Activated CD4-positive, alpha-beta T cell treated with anti-CD3 and anti-CD28 coated beads, Interleukin-2, amount 10 ng/mL, durations not matched to agents 7 days and 5 days (primary cell): ENCODE measurements around the gene TAF9B. TPM values are rescaled to one million over a fixed set of nuclear protein-coding genes. Genes with fewer than 3 reads are reported as not detected.
"Not testable (repeated sequence)": the region's sequence is repeated elsewhere in the genome, so short reads cannot be mapped to it uniquely, and the experiment has no call there.

Experiments
- CTCF ChIA-PET: fragments of 350-600 bp; sonication (Branson Sonifier 250); formaldehyde crosslinking; loops from one replicate; lab custom pipeline; 2021; ENCODE audit warnings: antibody characterized with exemption; lab: Charles Lee
- POLR2A ChIA-PET: fragments of 350-600 bp; sonication (Branson Sonifier 250); formaldehyde crosslinking; loops from one replicate; lab custom pipeline; 2021; ENCODE audit warnings: antibody characterized with exemption; lab: Charles Lee
- DNase-seq: peaks from one replicate; pipeline ENCODE4 v3.0.0-alpha.2; 2020
- H3K27ac Mint-ChIP-seq: one replicate; pipeline ENCODE4 v1.8.0; 2021; ENCODE audit warnings: mild to moderate bottlenecking, moderate library complexity, mixed read lengths
- H3K27me3 Mint-ChIP-seq: one replicate; pipeline ENCODE4 v1.8.0; 2021; ENCODE audit warnings: mixed read lengths
- H3K36me3 Mint-ChIP-seq: one replicate; pipeline ENCODE4 v1.8.0; 2021; ENCODE audit warnings: low read depth, mixed read lengths
- H3K4me1 Mint-ChIP-seq: one replicate; pipeline ENCODE4 v1.8.0; 2021; ENCODE audit warnings: mixed read lengths
- H3K4me3 Mint-ChIP-seq: one replicate; pipeline ENCODE4 v1.8.0; 2021; ENCODE audit warnings: mild to moderate bottlenecking, moderate library complexity, mixed read lengths
- H3K9me3 Mint-ChIP-seq: one replicate; pipeline ENCODE4 v1.8.0; 2021; ENCODE audit warnings: mixed read lengths
- total RNA-seq, 2 experiments: library from RNA; stranded (reverse); gene quantifications; one replicate each; pipeline ENCODE4 v1.2.3, GENCODE V29; 2021

TAF9B gene
- total RNA-seq, 2 experiments from 2014 or later, result 24.0 to 25.6 TPM

DNA sequence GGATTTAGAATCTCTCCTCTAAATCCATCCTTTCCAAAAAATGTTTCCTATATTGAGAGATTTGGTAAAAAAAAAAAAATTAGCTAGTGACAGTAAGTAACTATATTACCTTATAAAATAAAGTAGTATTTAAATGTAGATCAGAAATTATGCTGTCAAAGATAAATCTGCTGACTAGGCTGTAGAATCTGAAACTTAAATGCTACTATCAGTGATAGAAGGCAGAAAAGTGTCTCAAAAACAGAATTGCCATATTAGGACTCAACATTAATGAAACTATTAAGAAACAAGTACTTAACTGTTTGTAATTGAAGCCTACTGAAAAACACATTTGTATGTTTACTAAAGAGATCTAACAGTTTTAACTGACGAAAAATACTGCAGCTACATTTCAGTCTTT lies 8.3 kb downstream of the TAF9B start:
- CTCF ChIA-PET, result interaction anchor here (0.6 to 0.7 kb wide), 3 partner anchors 36 to 987 kb away, joined by 3 to 4 read pairs (median 3); no protein-coding TSS in a partner anchor
- Mint-ChIP-seq H3K27me3 (no peaks in the 10 kb centered on the region), H3K9me3 (no peaks in the 10 kb centered on the region), H3K4me3 (no peak overlapping the region), H3K27ac (no peak overlapping the region), H3K36me3 (peaks cover 29% of the 10 kb centered on the region), H3K4me1 (peaks cover 2% of the 10 kb centered on the region)
- DNase-seq, result no peak
- POLR2A ChIA-PET, result no interaction called here

DNA sequence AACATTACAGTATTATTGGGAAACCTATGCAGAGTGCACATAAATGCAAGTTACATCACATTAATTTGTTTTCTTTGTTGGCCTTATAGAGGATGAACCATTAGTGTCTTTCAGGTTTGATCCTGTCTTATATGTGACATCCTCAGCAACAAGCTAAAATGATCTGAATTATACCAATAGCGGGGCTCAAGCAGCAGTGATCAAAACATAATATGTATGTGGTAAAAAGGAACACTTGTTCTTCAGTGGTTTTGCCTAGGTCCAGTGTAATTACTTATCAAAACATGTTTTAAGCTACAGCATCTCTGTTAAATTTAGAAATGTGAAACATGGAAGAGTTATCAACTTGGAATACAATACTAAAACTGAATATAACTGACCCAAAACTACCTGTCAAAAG lies 9.1 kb downstream of the TAF9B start:
- POLR2A ChIA-PET, result no interaction called here
- peaks cover 4% of the 10 kb centered on the region for H3K4me1 Mint-ChIP-seq
- CTCF ChIA-PET, result interaction anchor here (0.7 kb wide), 1 partner anchor 36 kb away, joined by 3 read pairs; no protein-coding TSS in a partner anchor
- H3K27me3 Mint-ChIP-seq, result no peaks in the 10 kb centered on the region
- no peaks in the 10 kb centered on the region for H3K9me3 Mint-ChIP-seq
- no peak for DNase-seq
- H3K27ac Mint-ChIP-seq, result no peak overlapping the region
- H3K4me3 Mint-ChIP-seq, result no peak overlapping the region
- H3K36me3 Mint-ChIP-seq, result peaks cover 30% of the 10 kb centered on the region

DNA sequence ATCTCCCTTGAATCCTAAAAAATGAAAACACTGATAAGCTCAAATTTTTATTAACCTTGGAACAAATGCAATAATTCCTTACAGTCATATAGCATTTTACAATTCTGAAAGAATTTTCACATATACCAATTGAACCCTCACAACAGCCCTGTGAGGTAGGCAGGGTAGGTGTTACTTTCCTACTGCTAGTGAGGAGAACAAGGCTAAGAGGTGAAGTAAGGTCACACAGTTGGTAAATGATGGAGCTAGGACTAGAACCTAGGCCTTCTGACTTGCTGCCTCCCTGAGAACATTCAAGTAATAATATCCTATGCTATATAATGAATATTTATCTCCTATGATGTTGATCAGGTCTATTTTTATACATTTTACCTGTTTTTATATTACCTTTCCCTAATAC lies 9.7 kb downstream of the TAF9B start:
- no peak for DNase-seq
- H3K9me3 Mint-ChIP-seq, result no peaks in the 10 kb centered on the region
- H3K27me3 Mint-ChIP-seq, result no peaks in the 10 kb centered on the region
- H3K4me3 Mint-ChIP-seq, result no peak overlapping the region
- H3K27ac Mint-ChIP-seq, result no peak overlapping the region
- H3K36me3 Mint-ChIP-seq, result peaks cover 34% of the 10 kb centered on the region
- ChIA-PET CTCF (no interaction called here), POLR2A (no interaction called here)
- H3K4me1 Mint-ChIP-seq, result peaks cover 4% of the 10 kb centered on the region

DNA sequence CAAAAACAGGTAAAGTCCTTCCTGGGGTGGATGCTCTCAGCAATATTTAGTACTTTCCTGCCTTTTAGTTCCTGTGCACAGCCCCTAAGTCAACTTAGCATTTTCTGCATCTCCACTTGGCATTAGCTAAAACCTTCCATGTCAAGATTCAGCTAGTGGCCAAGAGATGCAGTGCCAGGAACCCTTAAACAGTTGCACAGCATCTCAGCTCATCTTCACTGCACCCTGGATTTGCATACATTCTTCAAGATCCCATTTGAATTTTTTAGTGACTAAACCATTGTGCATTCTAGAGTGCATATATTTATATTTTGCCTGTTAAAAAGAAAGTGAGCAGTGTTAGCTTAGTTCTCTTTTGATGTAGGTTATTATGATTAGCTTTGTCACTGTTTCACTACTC lies 13.7 kb downstream of the TAF9B start:
- H3K4me3 Mint-ChIP-seq, POLR2A ChIA-PET, H3K27ac Mint-ChIP-seq, H3K9me3 Mint-ChIP-seq, DNase-seq, H3K27me3 Mint-ChIP-seq: not testable (repeated sequence)
- Mint-ChIP-seq H3K36me3 (peaks cover 55% of the 10 kb centered on the region), H3K4me1 (peaks cover 19% of the 10 kb centered on the region)
- CTCF ChIA-PET, result interaction anchor here (0.7 to 4.5 kb wide), 3 partner anchors 10 to 679 kb away, joined by 3 to 22 read pairs (median 5); no protein-coding TSS in a partner anchor

DNA sequence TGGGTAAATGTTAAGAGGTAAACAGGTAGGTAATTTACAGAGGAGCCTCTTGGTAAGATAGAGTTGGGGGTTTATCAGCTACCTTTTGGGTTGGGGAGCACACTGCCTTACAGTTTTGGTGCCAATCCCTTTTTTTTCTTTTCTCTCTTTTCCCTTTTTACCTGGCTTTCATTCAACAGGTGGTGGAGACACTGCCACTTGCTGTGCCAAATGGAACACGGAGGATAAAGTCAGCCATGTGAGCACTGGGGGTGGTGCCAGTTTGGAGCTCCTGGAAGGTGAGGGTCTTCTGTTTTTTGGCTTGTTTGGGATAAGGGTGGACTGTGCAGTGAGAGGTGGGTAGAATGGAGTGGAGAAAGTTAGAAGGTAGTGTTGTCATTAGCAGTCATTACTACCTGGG lies 14.3 kb downstream of the TAF9B start:
- Mint-ChIP-seq H3K4me1 (peaks cover 19% of the 10 kb centered on the region), H3K27me3 (no peaks in the 10 kb centered on the region), H3K27ac (no peak overlapping the region), H3K4me3 (no peak overlapping the region), H3K36me3 (peaks cover 50% of the 10 kb centered on the region), H3K9me3 (no peaks in the 10 kb centered on the region)
- ChIA-PET POLR2A (interaction anchor here (0.6 kb wide), 1 partner anchor 11 kb away, joined by 10 read pairs; no protein-coding TSS in a partner anchor), CTCF (interaction anchor here (0.7 to 4.5 kb wide), 3 partner anchors 9 to 12 kb away, joined by 3 to 22 read pairs (median 3); no protein-coding TSS in a partner anchor)
- no peak for DNase-seq

DNA sequence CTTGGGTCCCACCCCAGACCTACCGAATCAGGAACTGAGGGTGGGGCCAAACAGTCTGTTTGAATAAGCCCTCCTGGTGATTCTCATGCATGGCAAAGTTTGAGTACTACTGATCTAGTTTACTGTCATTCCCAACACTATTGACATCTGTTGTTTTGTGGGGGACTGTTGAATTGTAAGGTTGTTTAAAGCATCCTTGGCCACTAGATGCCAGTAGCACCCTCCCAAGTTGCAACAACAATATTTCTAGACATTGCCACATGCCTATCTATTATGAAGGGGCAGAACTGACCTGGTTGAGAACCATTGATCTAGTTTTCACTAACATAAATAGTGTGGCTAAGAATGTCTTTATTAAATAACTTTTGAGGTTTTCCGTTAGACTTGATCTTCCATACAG lies 15.1 kb downstream of the TAF9B start:
- Mint-ChIP-seq H3K27me3 (no peaks in the 10 kb centered on the region), H3K36me3 (peaks cover 52% of the 10 kb centered on the region), H3K27ac (peak overlapping the region; percentile 13), H3K4me3 (no peak overlapping the region), H3K9me3 (no peaks in the 10 kb centered on the region), H3K4me1 (peaks cover 24% of the 10 kb centered on the region)
- DNase-seq, result peak; percentile 16
- ChIA-PET POLR2A (no interaction called here), CTCF (interaction anchor here (1.0 to 4.5 kb wide), 2 partner anchors 8 to 13 kb away, joined by 3 to 22 read pairs; no protein-coding TSS in a partner anchor)

DNA sequence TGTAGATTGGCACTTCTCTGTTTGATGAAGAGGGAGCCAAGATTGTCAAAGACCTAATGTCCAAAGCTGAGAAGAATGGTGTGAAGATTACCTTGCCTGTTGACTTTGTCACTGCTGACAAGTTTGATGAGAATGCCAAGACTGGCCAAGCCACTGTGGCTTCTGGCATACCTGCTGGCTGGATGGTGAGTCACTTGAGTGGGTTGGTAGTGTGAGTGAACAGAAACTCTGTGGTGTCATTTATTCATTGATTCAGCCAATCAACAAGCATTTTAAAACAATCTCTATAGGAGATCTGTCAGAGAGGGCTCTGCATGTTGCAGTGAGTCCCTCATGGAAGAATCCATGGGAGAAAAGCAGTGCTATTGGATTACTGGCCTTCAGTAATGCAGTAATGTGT lies 16.3 kb downstream of the TAF9B start:
- POLR2A ChIA-PET, result no interaction called here
- Mint-ChIP-seq H3K36me3 (peaks cover 54% of the 10 kb centered on the region), H3K9me3 (no peaks in the 10 kb centered on the region), H3K4me3 (no peak overlapping the region), H3K27ac (peak overlapping the region; percentile 25), H3K27me3 (no peaks in the 10 kb centered on the region), H3K4me1 (peaks cover 28% of the 10 kb centered on the region)
- CTCF ChIA-PET, result no interaction called here
- no peak for DNase-seq

DNA sequence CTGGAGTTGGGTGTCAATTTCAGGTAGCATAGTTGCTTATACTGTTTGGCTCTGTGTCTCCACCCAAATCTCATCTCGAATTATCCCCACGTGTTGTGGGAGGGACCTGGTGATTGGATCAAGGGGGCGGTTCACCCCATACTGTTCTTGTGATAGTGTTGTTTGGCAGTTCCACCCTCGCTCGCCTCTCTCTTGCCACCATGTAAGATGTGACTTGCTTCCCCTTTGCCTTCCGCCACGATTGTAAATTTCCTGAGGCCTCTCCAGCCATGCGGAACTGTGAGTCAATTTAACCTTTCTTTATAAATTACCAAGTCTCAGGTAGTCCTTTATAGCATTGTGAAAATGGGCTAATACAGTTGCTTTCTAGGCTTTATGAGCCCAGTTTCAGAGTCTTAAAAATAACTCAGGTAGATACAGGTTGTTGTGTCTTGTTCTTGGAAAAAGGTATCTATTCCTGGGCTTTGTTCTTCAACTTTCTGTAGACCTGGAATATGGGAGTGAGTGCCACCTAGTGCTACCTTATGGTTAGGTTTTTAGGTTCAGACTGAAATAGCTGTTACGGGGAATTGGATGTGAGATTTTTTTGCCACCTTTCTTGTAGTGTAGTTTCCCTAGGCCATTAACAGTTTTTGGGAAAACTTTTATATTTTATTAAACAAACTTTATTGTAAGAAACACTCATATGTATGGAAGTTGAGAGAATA lies 19.8 kb downstream of the TAF9B start:
- ChIA-PET CTCF (no interaction called here), POLR2A (no interaction called here)
- Mint-ChIP-seq H3K27ac (no peak overlapping the region), H3K4me3 (no peak overlapping the region), H3K9me3 (no peaks in the 10 kb centered on the region), H3K36me3 (peaks cover 65% of the 10 kb centered on the region), H3K27me3 (no peaks in the 10 kb centered on the region), H3K4me1 (peaks cover 58% of the 10 kb centered on the region)
- DNase-seq, result no peak

DNA sequence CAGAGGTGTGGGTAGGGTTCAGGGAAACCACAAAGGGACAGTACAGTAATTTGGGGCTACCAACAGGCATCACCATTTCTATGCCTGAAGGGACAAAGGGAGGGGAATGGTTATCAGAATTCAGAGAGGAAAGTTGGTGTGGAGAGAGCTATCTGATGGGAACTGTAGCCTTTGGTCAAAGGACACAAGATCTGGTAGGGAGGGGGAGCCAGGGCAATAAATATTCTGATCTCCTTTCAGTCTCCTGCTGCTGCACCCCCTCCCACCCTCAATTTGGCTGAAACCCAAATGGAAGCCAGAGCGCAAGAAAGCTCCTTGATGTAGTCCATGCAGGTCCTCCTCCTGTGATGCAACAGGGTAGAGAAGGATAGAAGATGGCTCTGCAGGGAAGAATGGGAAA lies 20.8 kb downstream of the TAF9B start:
- DNase-seq, result no peak
- H3K36me3 Mint-ChIP-seq, result peaks cover 62% of the 10 kb centered on the region
- POLR2A ChIA-PET, result no interaction called here
- peak overlapping the region; percentile 44 for H3K27ac Mint-ChIP-seq
- peaks cover 64% of the 10 kb centered on the region for H3K4me1 Mint-ChIP-seq
- CTCF ChIA-PET, result interaction anchor here (1.3 to 1.4 kb wide), 2 partner anchors 9 to 14 kb away, joined by 3 to 5 read pairs; no protein-coding TSS in a partner anchor
- H3K27me3 Mint-ChIP-seq, result no peaks in the 10 kb centered on the region
- H3K4me3 Mint-ChIP-seq, result no peak overlapping the region
- H3K9me3 Mint-ChIP-seq, result no peaks in the 10 kb centered on the region

DNA sequence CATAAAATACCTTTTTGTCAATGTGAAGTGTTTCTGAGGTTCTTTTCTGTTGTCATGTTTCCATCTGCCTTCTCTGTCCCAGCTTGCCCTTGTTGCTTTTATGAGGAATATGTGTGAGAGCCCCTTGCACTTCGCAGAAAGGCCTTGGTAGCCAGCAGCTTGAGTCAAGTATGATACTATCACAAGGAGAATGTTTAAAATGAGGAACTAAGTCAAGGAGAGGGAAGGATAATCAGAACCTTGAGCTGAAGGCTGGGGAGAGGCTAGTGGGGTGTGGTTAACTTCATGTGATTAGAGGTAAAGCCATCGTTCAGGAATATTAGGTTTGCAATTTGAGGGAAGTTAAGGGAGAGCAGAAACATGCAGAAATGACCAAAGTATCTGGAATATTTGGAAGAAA lies 22.7 kb downstream of the TAF9B start:
- Mint-ChIP-seq H3K4me3 (no peak overlapping the region), H3K36me3 (peaks cover 57% of the 10 kb centered on the region), H3K27me3 (no peaks in the 10 kb centered on the region), H3K27ac (peak overlapping the region; percentile 6), H3K9me3 (no peaks in the 10 kb centered on the region), H3K4me1 (peaks cover 61% of the 10 kb centered on the region)
- DNase-seq, result no peak
- ChIA-PET POLR2A (no interaction called here), CTCF (interaction anchor here (1.0 to 3.6 kb wide), 4 partner anchors 9 to 999 kb away, joined by 3 to 22 read pairs (median 3); no protein-coding TSS in a partner anchor)

DNA sequence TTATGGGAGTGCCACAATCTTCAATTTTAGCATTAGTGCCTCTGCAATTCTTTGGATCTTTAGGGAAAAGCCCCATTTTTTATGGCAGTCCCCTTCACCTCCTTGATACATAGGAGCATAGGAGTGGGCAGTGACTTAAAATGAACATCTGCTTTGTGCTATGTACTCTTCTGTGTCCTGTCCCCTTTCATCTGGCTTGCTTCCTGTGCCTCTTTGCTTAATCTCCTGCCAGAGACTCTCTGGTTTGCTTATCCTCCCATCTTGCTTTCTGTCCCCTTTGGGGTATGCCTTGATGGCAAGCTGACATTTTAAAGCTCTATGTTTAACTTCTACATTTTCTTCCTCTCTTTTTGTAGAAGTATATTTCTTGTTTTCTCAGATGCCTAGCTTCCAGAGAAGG lies 23.1 kb downstream of the TAF9B start:
- Mint-ChIP-seq H3K4me1 (peaks cover 63% of the 10 kb centered on the region), H3K9me3 (no peaks in the 10 kb centered on the region), H3K36me3 (peaks cover 59% of the 10 kb centered on the region), H3K27ac (peak overlapping the region; percentile 6), H3K27me3 (no peaks in the 10 kb centered on the region), H3K4me3 (no peak overlapping the region)
- CTCF ChIA-PET, result interaction anchor here (1.0 to 3.6 kb wide), 3 partner anchors 8 to 1000 kb away, joined by 3 to 22 read pairs (median 3); no protein-coding TSS in a partner anchor
- POLR2A ChIA-PET, result no interaction called here
- no peak for DNase-seq

DNA sequence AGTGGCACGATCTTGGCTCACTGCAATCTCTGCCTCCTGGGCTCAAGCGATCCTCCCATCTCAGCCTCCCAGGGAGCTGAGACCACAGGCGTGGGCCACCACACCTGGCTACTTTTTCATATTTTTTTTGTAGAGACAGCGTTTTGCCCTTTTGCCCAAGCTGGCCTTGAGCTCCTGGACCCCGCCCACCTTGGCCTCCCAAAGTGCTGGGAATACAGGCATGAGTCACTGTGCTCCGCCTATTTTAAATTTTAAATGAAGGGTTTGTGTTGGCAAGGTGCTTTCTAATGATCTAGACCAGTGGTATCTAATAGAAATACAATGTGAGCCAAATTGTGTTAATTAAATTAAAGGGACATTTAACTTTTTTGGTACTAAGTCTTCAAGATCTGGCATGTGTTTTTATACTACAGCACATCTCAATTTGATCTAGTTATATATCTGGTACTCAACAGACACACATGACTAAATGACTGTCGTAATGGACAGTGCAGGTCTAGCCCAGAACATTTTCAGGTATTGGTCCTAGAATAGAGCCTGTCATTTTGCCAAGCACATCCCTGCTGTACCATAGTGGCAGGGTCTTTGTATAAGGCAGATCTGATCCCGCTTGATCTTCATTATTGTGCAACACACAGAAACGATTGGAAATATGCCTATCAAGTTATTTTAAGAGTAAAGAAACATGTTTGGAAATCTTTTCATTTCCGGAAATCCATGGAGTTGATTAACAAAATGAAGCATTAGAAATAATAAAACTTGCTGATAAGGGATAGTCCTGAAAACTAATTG lies 28.1 kb downstream of the TAF9B start:
- ChIA-PET POLR2A (no interaction called here), CTCF (no interaction called here)
- Mint-ChIP-seq H3K27ac (no peak overlapping the region), H3K36me3 (peaks cover 60% of the 10 kb centered on the region), H3K27me3 (no peaks in the 10 kb centered on the region), H3K9me3 (no peaks in the 10 kb centered on the region), H3K4me3 (no peak overlapping the region), H3K4me1 (peaks cover 68% of the 10 kb centered on the region)
- no peak for DNase-seq

DNA sequence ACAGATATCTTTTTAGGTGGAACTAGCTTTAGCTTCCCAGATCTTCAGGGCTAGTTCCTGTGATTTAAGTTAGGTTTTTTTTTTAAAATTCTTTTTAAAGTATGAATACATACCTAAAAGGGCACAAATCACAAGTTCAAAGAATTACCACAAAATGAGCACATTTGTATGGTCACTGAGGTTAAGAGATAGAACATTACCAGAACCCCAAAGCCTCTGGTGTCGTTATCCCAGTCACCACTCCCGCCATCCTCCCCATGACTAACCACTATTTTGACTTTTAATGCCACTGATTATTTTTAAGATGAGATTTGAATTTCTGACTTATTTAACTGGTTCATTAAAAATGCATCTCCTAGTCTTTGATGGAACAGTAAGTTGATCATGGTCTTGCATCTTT lies 30.0 kb downstream of the TAF9B start:
- Mint-ChIP-seq H3K27ac (peak overlapping the region; percentile 66), H3K27me3 (no peaks in the 10 kb centered on the region), H3K4me3 (peak overlapping the region; percentile 92), H3K9me3 (no peaks in the 10 kb centered on the region), H3K36me3 (peaks cover 59% of the 10 kb centered on the region), H3K4me1 (peaks cover 58% of the 10 kb centered on the region)
- ChIA-PET POLR2A (no interaction called here), CTCF (interaction anchor here (0.6 kb wide), 1 partner anchor 12 kb away, joined by 5 read pairs; no protein-coding TSS in a partner anchor)
- no peak for DNase-seq
